Measurements from ENCODE around the gene TMEM88.

The TMEM88 gene

DNA sequence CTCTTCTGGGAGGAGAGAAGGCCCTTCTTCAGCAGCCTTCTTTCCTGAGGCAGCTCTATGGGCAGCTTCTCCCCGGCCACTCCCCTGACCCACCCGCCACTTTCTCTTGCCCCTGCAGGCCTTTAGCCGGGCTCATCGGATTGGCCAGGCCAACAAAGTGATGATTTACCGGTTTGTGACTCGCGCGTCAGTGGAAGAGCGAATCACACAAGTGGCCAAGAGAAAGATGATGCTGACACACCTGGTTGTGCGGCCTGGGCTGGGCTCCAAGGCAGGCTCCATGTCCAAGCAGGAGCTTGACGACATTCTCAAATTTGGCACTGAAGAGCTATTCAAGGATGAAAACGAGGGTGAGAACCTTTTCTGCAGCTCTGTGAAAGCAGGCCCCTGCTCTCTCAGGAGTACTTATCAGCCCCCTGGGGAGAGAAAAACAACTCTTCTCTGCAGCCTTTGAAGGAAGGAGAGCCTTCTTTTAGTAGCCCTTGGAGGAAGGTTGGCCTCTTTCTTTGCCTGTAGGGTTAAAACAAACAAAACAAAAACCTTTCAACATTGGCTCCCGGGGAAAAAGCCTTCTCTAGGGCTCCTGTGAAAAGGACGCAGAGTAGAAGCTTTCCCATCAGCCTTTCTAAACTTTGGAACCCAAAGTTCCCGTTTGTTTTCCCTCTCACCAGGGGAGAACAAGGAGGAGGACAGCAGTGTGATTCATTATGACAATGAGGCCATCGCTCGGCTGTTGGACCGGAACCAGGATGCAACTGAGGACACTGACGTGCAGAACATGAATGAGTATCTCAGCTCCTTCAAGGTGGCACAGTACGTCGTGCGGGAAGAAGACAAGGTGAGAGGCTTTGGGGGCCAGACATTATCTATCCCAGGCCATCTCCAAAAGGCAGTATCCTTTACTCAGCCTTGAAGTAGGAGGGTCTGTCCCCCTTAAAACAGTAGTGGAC is 48.6 kb downstream of the TMEM88 start:
- no peak for DNase-seq (ENCODE audit: low read depth)
- no peak overlapping the region for H3K4me3 ChIP-seq (ENCODE audit: low read length)
- TF ChIP-seq, protein P1, sequence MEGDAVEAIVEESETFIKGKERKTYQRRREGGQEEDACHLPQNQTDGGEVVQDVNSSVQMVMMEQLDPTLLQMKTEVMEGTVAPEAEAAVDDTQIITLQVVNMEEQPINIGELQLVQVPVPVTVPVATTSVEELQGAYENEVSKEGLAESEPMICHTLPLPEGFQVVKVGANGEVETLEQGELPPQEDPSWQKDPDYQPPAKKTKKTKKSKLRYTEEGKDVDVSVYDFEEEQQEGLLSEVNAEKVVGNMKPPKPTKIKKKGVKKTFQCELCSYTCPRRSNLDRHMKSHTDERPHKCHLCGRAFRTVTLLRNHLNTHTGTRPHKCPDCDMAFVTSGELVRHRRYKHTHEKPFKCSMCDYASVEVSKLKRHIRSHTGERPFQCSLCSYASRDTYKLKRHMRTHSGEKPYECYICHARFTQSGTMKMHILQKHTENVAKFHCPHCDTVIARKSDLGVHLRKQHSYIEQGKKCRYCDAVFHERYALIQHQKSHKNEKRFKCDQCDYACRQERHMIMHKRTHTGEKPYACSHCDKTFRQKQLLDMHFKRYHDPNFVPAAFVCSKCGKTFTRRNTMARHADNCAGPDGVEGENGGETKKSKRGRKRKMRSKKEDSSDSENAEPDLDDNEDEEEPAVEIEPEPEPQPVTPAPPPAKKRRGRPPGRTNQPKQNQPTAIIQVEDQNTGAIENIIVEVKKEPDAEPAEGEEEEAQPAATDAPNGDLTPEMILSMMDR (conservative IDR thresholded peaks at IDR 0.05; ENCODE audit: low read length), result no peak

All from AG10803 (cell line).